ENCODE measurements around the gene TMEM52B. TPM values are rescaled to one million over a fixed set of nuclear protein-coding genes. Genes with fewer than 3 reads are reported as not detected.
A peak's percentile ranks its signal among the peaks of the same experiment; 100 is the strongest.

Gene TMEM52B
- not detected for total RNA-seq

DNA sequence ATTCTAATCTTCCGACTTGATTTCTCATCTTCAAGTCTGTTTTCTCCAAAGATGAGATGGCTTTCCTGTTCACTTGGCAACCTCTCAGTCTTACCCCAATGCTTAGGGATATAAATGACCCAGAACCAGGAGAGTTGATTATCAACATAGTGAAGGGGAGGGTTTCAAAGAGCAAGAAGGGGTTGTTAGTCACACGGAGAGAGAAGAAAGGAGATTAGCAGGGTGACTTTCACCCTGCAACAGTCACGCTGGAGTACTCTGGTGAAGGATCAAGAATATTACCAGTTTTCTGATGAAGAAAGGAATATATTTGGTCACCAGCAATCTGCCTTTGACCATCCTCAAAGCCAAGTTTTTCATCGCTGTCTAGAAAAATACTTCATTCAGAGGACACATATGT is at the start of gene TMEM52B:
Gene TMEM52B, plus strand, starts transcription at position 212 of the 400 bp plus-strand sequence. CDS start 543 bp downstream, outside the sequence.
- CTCF ChIA-PET: no interaction called here
- Mint-ChIP-seq H3K4me1 (no peaks in the 10 kb centered on the region), H3K27ac (no peak within 1 kb of the TSS), H3K36me3 (no peaks in the 10 kb centered on the region), H3K9me3 (ENCODE audit: low read depth) (no peaks in the 10 kb centered on the region), H3K4me3 (no peak within 1 kb of the TSS), H3K27me3 (peaks cover 34% of the 10 kb centered on the region)
- no peak for DNase-seq
- ATAC-seq: no peak

DNA sequence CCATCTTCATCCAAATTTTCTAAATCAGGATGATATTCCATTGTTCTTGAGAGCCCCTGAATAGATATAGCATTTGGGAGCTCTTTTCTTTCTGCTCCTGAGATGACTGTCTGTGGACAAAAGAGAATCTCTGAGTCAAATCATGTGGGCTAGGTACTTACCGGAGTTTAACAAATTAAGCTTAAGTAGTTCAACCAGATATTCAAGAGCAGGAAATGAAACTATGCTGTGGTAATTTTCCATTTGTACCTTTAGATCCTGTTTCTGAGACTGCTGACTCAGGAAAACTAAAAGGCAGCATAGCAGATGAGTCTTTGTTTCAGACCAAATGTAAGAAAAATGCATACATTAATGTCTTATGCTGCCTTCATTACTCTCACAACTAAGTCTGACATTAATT is 48.8 kb upstream of the TMEM52B start, which contains the start of gene CLEC7A:
Gene CLEC7A, minus strand, starts transcription at position 158 of the 400 bp plus-strand sequence. Its CDS starts 117 bp downstream, at position 41.
- DNase-seq (no peak), ATAC-seq (peak; percentile 45)
- Mint-ChIP-seq H3K27ac (no peak within 1 kb of the TSS), H3K27me3 (peaks cover 21% of the 10 kb centered on the region), H3K4me1 (peaks cover 5% of the 10 kb centered on the region), H3K36me3 (no peaks in the 10 kb centered on the region), H3K4me3 (no peak within 1 kb of the TSS), H3K9me3 (ENCODE audit: low read depth) (no peaks in the 10 kb centered on the region)
- CTCF ChIA-PET: no interaction called here

DNA sequence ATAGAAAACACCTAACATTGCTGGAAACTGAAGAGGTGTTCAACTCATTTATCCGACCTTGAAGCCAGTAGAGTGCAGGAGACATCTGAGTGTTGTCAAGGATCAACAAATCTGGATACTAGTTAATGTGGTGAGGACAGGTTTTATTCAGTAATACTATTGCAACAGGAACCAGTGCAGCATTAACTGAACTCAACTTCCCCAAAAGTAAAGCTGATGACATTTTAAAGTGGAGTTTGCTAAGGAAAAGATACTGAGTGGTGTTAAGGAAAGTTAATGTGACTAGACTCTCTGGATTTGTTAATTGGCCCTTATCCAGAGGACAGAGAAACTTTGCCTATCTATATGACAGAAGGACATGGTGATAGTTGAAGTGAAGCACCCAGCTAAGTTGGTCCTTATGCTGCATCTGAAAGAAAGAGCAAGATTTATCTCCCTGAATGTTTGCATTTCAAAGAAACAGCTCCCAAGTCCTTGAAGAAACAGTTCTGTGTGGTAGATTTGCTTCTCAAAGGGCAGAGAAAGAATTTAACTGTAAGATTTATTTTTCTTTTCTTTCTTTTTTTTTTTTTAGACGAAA is 47.6 kb upstream of the TMEM52B start:
- ATAC-seq (no peak), DNase-seq (no peak)
- no peaks in the 10 kb centered on the region for H3K36me3 Mint-ChIP-seq
- no peaks in the 10 kb centered on the region for H3K9me3 Mint-ChIP-seq (ENCODE audit: low read depth)
- no peak overlapping the region for H3K27ac Mint-ChIP-seq
- H3K27me3 Mint-ChIP-seq: peaks cover 19% of the 10 kb centered on the region
- CTCF ChIA-PET: interaction anchor here (0.7 to 1.2 kb wide), 2 partner anchors 122 to 474 kb away, joined by 3 read pairs; no protein-coding TSS in a partner anchor
- H3K4me1 Mint-ChIP-seq: peaks cover 5% of the 10 kb centered on the region
- H3K4me3 Mint-ChIP-seq: no peak overlapping the region

DNA sequence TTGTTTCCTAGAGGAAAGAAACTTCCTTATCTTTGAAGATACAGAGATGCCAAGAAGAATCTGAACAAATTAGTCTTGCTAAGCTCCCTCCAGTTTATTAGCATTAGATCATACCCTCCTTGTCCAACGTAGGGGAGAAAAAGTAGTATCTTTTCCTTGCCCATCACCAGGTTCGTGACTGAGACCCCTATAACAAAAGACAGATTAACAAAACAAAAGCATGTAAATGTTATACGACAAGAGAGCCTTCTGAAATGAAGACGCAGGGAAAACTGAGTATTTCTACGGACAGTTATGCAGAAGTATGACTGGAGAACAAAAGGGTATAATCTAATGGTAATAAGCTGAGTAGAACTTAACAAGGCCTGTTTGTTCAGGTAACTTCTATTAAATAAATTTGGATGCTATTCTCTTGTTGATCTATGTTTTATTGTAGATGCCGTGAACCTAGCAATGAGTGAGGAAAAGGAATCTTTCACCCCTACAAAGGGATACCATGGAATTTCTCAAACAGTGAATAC is 45.9 kb upstream of the TMEM52B start:
- no peak for ATAC-seq
- no peaks in the 10 kb centered on the region for H3K36me3 Mint-ChIP-seq
- peaks cover 18% of the 10 kb centered on the region for H3K27me3 Mint-ChIP-seq

DNA sequence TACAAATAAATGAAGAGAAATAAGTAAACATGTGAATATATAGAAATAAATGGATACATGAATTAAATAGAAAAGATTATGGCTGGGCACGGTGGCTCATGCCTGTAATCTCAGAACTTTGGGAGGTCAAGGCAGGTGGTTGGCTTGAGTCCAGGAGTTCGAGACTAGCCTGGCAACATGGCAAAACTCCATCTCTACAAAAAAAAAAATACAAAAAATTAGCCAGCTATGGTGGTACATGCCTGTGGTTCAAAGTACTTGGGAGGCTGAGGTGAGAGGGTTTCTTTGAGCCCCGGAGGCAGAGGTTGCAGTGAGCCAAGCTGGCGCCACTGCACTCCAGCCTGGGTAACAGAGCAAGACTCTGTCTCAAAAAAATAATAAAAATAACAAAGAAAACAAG is 43.7 kb upstream of the TMEM52B start:
- H3K9me3 Mint-ChIP-seq (ENCODE audit: low read depth): no peaks in the 10 kb centered on the region
- peaks cover 4% of the 10 kb centered on the region for H3K4me1 Mint-ChIP-seq
- no peak overlapping the region for H3K27ac Mint-ChIP-seq
- DNase-seq (no peak), ATAC-seq (no peak)
- peaks cover 7% of the 10 kb centered on the region for H3K27me3 Mint-ChIP-seq
- CTCF ChIA-PET: interaction anchor here (2.0 kb wide), 1 partner anchor 321 kb away, joined by 5 read pairs; no protein-coding TSS in a partner anchor
- H3K36me3 Mint-ChIP-seq: no peaks in the 10 kb centered on the region
- no peak overlapping the region for H3K4me3 Mint-ChIP-seq

More for the DNA sequence above, 45.9 kb upstream of the TMEM52B start:
- H3K4me1 Mint-ChIP-seq: peaks cover 5% of the 10 kb centered on the region
- H3K4me3 Mint-ChIP-seq: no peak overlapping the region
- H3K27ac Mint-ChIP-seq: no peak overlapping the region
- no peak for DNase-seq
- H3K9me3 Mint-ChIP-seq (ENCODE audit: low read depth): no peaks in the 10 kb centered on the region
- CTCF ChIA-PET: interaction anchor here (0.7 kb wide), 1 partner anchor 10 kb away, joined by 3 read pairs; no protein-coding TSS in a partner anchor

DNA sequence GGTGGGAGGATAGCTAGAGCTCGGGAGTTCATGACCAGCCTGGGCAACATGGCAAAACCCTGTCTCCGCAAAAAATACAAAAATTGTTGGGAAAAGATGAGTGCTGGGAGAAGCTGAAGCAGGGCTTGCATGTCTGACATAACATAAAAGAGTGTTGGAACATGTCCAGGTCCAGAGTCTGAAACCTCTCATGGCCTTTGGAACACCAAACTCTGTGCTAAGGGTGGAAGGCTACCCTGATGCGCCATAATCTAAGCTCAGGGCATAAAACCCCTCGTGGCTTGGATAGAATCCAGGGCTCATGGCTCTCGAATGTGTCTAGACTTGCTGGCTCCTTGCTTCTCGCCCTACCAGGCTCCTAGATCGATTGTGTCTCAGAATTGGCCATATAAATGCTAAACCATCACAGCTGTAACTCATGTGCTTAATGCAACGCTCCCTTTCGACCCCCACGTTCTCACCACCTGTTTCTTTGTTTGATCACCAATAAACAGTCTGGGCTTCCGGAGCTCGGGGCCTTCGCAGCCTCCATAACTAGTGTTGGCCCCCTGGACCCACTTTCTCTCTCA is 42.1 kb upstream of the TMEM52B start:
- no peak overlapping the region for H3K27ac Mint-ChIP-seq
- no peak overlapping the region for H3K4me3 Mint-ChIP-seq
- ATAC-seq (no peak), DNase-seq (no peak)
- H3K36me3 Mint-ChIP-seq: no peaks in the 10 kb centered on the region
- peaks cover 7% of the 10 kb centered on the region for H3K27me3 Mint-ChIP-seq
- H3K9me3 Mint-ChIP-seq (ENCODE audit: low read depth): no peaks in the 10 kb centered on the region
- CTCF ChIA-PET: interaction anchor here (1.6 kb wide), 1 partner anchor 388 kb away, joined by 4 read pairs; no protein-coding TSS in a partner anchor
- peaks cover 2% of the 10 kb centered on the region for H3K4me1 Mint-ChIP-seq

DNA sequence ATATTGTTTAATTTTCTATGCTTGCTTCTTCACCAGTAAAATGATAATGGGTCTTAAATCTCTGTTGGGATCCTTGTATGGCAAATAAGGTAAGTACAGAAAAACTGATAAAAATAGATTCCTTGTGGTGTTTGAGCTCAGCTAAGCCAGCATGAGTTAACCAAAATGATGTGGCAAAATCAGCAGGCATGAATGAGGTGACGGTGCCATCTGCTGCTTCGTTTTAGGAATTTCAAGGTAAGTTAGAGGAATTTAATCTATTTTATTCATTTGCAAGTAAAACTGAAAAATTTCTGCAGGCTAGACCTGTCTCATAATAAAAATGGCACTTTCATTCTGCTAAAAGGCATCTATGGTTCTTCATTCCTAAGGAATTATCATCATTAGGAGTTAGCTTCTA is 38.8 kb upstream of the TMEM52B start:
- peaks cover 2% of the 10 kb centered on the region for H3K4me1 Mint-ChIP-seq
- no peak for ATAC-seq
- H3K27me3 Mint-ChIP-seq: peaks cover 22% of the 10 kb centered on the region
- H3K4me3 Mint-ChIP-seq: no peak overlapping the region
- H3K9me3 Mint-ChIP-seq (ENCODE audit: low read depth): no peaks in the 10 kb centered on the region
- no peaks in the 10 kb centered on the region for H3K36me3 Mint-ChIP-seq
- H3K27ac Mint-ChIP-seq: no peak overlapping the region
- CTCF ChIA-PET: interaction anchor here (0.6 to 3.1 kb wide), 17 partner anchors 9 to 397 kb away, joined by 3 to 19 read pairs (median 4); partner anchors contain the start of gene CLEC12B
- peak; percentile 59 for DNase-seq

DNA sequence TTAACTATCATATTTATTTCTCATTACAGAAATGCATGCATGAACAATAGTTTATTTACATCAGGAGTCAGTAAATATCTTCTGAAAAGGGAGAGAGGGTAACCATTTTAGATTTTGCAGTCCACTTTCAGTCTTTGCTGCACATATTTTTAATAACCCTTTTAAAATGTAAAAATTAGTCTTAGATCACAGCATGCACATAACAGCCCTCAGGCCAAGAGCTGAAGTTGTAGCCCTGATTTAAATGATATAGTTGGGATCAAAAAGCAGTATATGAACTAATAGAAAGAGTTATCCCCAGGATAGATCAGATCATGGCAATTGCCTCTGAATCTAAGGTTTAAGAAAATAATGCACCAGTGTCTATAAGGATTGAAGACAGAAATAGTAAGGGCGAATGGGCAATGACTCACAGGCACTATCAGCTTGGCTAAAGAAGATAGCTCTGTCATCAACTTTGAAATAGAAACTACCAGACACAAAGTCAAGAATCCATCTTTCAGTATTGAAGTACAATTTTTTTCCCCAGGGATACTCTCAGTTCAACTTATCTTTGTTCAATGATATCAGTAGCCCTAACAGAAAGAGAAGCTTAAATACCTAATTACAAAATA is 35.7 kb upstream of the TMEM52B start:
- Mint-ChIP-seq H3K36me3 (peaks cover 3% of the 10 kb centered on the region), H3K4me1 (peaks cover 5% of the 10 kb centered on the region), H3K27ac (no peak overlapping the region), H3K9me3 (ENCODE audit: low read depth) (no peaks in the 10 kb centered on the region), H3K27me3 (peaks cover 30% of the 10 kb centered on the region), H3K4me3 (no peak overlapping the region)
- DNase-seq (no peak), ATAC-seq (no peak)
- CTCF ChIA-PET: interaction anchor here (0.8 to 2.6 kb wide), 7 partner anchors 10 to 329 kb away, joined by 3 to 11 read pairs (median 4); no protein-coding TSS in a partner anchor

DNA sequence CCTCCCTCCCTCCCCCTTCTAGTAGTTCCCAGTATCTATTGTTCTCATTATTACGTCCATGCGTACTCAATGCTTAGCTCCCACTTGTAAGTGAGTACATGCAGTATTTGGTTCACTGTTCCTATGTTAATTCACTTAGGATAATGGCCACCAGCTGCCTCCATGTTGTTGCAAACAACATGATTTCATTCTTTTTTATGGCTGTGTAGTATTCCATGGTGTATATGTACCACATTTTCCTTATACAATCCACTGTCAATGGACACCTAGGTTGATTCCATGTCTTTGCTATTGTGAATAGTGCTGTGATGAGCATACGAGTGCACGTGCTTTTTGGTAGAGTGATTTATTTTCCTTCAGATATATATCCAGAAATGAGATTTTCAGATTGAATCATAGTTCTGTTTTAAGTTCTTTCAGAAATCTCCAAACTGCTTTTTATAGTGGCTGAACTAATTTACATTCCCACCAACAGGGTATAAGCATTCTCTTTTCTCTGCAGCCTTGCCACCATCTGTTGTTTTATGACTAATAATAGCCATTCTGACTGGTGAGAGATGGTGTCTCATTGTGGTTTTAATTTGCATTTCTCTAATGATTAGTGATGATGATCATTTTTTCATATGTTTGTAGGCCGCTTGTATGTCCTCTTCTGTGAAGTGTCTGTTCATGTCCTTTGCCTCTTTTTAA is 31.0 kb upstream of the TMEM52B start:
- Mint-ChIP-seq H3K9me3 (ENCODE audit: low read depth) (no peaks in the 10 kb centered on the region), H3K36me3 (peaks cover 3% of the 10 kb centered on the region), H3K4me1 (peaks cover 5% of the 10 kb centered on the region), H3K27ac (no peak overlapping the region), H3K27me3 (peaks cover 28% of the 10 kb centered on the region), H3K4me3 (no peak overlapping the region)
- CTCF ChIA-PET: no interaction called here
- DNase-seq (no peak), ATAC-seq (no peak)

DNA sequence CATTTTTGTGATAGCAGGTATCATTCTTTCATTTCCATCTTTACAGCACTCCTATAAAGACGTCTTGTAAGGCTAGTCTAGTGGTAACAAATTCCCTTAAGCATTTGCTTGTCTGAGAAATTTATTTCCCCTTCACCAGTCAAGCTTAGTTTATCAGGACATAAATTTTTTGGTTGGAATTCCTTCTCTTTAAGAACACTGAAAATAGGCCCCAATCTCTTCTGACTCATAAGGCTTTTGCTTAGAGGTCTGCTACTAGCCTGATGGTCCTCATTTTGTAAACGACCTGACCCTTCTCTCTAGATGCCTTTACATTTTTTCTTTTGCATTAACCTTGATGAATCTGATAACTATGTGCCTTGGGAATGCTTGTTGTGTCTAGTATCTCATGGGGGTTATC is 27.2 kb upstream of the TMEM52B start:
- Mint-ChIP-seq H3K9me3 (ENCODE audit: low read depth) (no peaks in the 10 kb centered on the region), H3K27me3 (peaks cover 20% of the 10 kb centered on the region), H3K4me1 (peaks cover 14% of the 10 kb centered on the region), H3K4me3 (no peak overlapping the region), H3K27ac (no peak overlapping the region), H3K36me3 (peaks cover 3% of the 10 kb centered on the region)
- ATAC-seq: no peak
- no peak for DNase-seq
- CTCF ChIA-PET: interaction anchor here (0.7 to 3.0 kb wide), 5 partner anchors 8 to 620 kb away, joined by 3 to 31 read pairs (median 3); no protein-coding TSS in a partner anchor

DNA sequence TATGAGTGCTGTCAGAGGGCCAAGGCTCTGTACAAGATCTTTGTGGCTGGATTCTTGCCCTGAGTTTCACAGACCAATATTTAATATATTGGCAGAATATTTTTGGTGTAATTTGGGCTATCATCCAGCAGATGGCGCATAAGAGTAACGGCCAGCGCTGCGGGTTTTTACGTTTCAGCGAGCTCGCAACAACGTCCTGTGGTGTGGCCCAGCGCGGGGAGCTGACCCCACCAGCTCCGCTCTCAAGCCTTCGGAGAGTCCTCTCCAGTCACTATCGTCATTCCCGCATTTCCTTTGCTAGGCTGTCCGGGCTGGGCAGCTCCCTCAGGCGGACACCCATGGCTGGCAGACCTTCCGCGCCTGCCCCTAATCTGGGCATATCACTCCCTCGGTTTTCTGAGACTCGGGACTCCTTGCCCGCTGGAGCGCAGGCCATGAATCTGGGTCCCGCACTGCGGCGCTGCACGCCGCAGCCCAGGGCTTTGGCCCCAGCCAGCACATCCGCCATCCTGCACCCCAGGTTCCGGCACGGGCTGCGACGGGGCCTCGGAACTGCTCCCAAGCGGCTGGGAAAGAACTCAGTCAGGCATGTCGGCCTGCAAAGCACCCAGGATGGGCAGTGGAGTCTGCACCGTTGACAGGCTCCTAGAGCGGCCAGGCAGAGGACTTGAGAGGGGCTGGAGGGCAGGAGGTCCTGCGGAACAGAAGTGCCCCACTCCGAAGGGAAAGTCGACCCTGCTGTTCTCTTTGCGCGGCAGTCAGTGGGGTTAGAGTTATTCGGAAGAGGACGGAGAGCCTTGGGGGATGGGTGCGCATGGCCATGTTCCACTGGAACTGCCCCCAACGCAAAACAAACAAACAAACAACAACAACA is 25.3 kb upstream of the TMEM52B start:
- no peaks in the 10 kb centered on the region for H3K36me3 Mint-ChIP-seq
- H3K27me3 Mint-ChIP-seq: peaks cover 18% of the 10 kb centered on the region
- H3K4me1 Mint-ChIP-seq: peaks cover 10% of the 10 kb centered on the region
- CTCF ChIA-PET: interaction anchor here (0.6 to 3.0 kb wide), 38 partner anchors 9 to 596 kb away, joined by 3 to 31 read pairs (median 3); partner anchors contain the start of genes CLEC12B, GABARAPL1, OLR1 and STYK1
- peak overlapping the region; percentile 84 for H3K4me3 Mint-ChIP-seq
- peak overlapping the region; percentile 79 for H3K27ac Mint-ChIP-seq
- DNase-seq (peak; percentile 75), ATAC-seq (peak; percentile 83)
- H3K9me3 Mint-ChIP-seq (ENCODE audit: low read depth): no peaks in the 10 kb centered on the region

DNA sequence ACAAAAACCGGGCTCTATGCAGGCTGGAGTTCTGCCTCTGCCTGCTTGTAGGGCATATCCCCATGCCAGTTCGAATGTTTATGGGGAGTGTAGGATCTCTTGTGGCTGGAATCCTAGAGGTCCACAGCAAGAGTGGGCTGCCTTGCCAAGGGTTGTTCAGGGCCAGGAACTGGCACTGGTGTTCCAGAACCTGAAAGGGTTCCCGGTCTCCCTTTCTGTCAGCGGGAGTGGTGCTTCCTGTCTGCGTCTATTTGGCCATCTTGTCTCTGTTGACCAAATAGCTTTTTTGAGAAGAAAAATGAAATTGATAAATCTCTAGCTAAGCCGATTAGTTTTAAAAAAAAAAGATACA is 24.7 kb upstream of the TMEM52B start:
- CTCF ChIA-PET: interaction anchor here (0.5 to 2.0 kb wide), 8 partner anchors 18 to 596 kb away, joined by 3 to 9 read pairs (median 3); partner anchors contain the start of genes GABARAPL1 and OLR1
- DNase-seq (no peak), ATAC-seq (no peak)
- Mint-ChIP-seq H3K4me1 (peaks cover 12% of the 10 kb centered on the region), H3K27me3 (peaks cover 23% of the 10 kb centered on the region), H3K4me3 (peak overlapping the region; percentile 84), H3K9me3 (ENCODE audit: low read depth) (no peaks in the 10 kb centered on the region), H3K36me3 (no peaks in the 10 kb centered on the region), H3K27ac (peak overlapping the region; percentile 79)

Measured in activated CD8-positive, alpha-beta memory T cell treated with anti-CD3 and anti-CD28 coated beads, Interleukin-2, amount 10 ng/mL, durations not matched to agents 7 days and 5 days (primary cell).